NCI-H510A (cell line): ENCODE results near the gene ZNF605.
"Not testable (repeated sequence)": the region's sequence is repeated elsewhere in the genome, so short reads cannot be mapped to it uniquely, and the experiment has no call there.

Experiments used
- DNase-seq: peaks from one replicate; lab custom pipeline; 2025; lab: John Stamatoyannopoulos, UW

The ZNF605 gene

GRCh38 chr12:132956011-132956788 is at the start of gene ZNF605:
TSS of gene ZNF605 (minus strand) at chr12:132956306. CDS start at chr12:132945635, 10,671 bp downstream.
- DNase-seq = peak; percentile 89

- no peak for DNase-seq
Observed at GRCh38 chr12:132998741-132999140, 42.6 kb upstream of the ZNF605 start.

- no peak for DNase-seq
Observed at GRCh38 chr12:132986885-132987225, 30.7 kb upstream of the ZNF605 start.

GRCh38 chr12:132986001-132986884 is 30.1 kb upstream of the ZNF605 start, which contains the start of gene ZNF26:
TSS of gene ZNF26 (plus strand) at chr12:132986367. CDS start at chr12:132986841, 474 bp downstream.
- DNase-seq = peak; percentile 94

- peak; percentile 7 for DNase-seq
Observed at GRCh38 chr12:132976870-132977269, 20.8 kb upstream of the ZNF605 start.

GRCh38 chr12:132972374-132972773 is 16.3 kb upstream of the ZNF605 start:
- no peak for DNase-seq

- no peak for DNase-seq
Observed at GRCh38 chr12:132967736-132968135, 11.6 kb upstream of the ZNF605 start.

- DNase-seq = no peak
Observed at GRCh38 chr12:132966676-132967415, 10.7 kb upstream of the ZNF605 start.

- DNase-seq = no peak
Observed at GRCh38 chr12:132965796-132966195, 9.7 kb upstream of the ZNF605 start.

- not testable (repeated sequence) for DNase-seq
Observed at GRCh38 chr12:132963947-132964346, 7.8 kb upstream of the ZNF605 start.

GRCh38 chr12:132961790-132962189 is 5.7 kb upstream of the ZNF605 start:
- DNase-seq = not testable (repeated sequence)

- peak; percentile 27 for DNase-seq
Observed at GRCh38 chr12:132955094-132956010, 754 bp downstream of the ZNF605 start.

- DNase-seq = no peak
Observed at GRCh38 chr12:132954471-132955048, 1.5 kb downstream of the ZNF605 start.

GRCh38 chr12:132953771-132954170 is 2.3 kb downstream of the ZNF605 start:
- no peak for DNase-seq

GRCh38 chr12:132953163-132953425 is 3.0 kb downstream of the ZNF605 start:
- no peak for DNase-seq

- DNase-seq = no peak
Observed at GRCh38 chr12:132952371-132953162, 3.5 kb downstream of the ZNF605 start.

- DNase-seq = no peak
Observed at GRCh38 chr12:132951649-132952048, 4.5 kb downstream of the ZNF605 start.

GRCh38 chr12:132950844-132951535 is 5.1 kb downstream of the ZNF605 start:
- no peak for DNase-seq
